Measurements from ENCODE around the gene THADA. TPM values are rescaled to one million over a fixed set of nuclear protein-coding genes. Genes with fewer than 3 reads are reported as not detected.
A peak's percentile ranks its signal among the peaks of the same experiment; 100 is the strongest.

The THADA gene
- total RNA-seq, 2 donors from 2014 or later, result 39.5 to 46.3 TPM

- H3K4me3 Mint-ChIP-seq, result no peak overlapping the region
- H3K9me3 Mint-ChIP-seq, result no peaks in the 10 kb centered on the region
- H3K4me1 Mint-ChIP-seq (ENCODE audit: low read depth), result peaks cover 25% of the 10 kb centered on the region
- peaks cover 2% of the 10 kb centered on the region in 2 donors for H3K36me3 Mint-ChIP-seq (ENCODE audit: insufficient read depth in 2 of 2)
- H3K27me3 Mint-ChIP-seq (ENCODE audit: low read depth), result no peaks in the 10 kb centered on the region
- ATAC-seq (replicated peaks in 1 of 2) (no peak), DNase-seq (no peak)
- no peak overlapping the region for H3K27ac Mint-ChIP-seq
Observed at GRCh38 chr2:43233218-43234212, 362.3 kb downstream of the THADA start.

GRCh38 chr2:43230951-43231827 is 364.6 kb downstream of the THADA start:
- no peak for DNase-seq
- no peaks in the 10 kb centered on the region for H3K27me3 Mint-ChIP-seq (ENCODE audit: low read depth)
- peaks cover 2% of the 10 kb centered on the region in 2 donors for H3K36me3 Mint-ChIP-seq (ENCODE audit: insufficient read depth in 2 of 2)
- H3K9me3 Mint-ChIP-seq, result no peaks in the 10 kb centered on the region
- ATAC-seq (replicated peaks in 1 of 2), result no peak
- H3K27ac Mint-ChIP-seq, result peak overlapping the region; percentile 2
- H3K4me1 Mint-ChIP-seq (ENCODE audit: low read depth), result peaks cover 25% of the 10 kb centered on the region
- no peak overlapping the region for H3K4me3 Mint-ChIP-seq

- Mint-ChIP-seq H3K27me3 (ENCODE audit: low read depth) (no peaks in the 10 kb centered on the region), H3K4me3 (no peak overlapping the region), H3K36me3 (ENCODE audit: insufficient read depth in 2 of 2) (peaks cover 2 to 4% of the 10 kb centered on the region in 2 donors), H3K9me3 (no peaks in the 10 kb centered on the region), H3K27ac (no peak overlapping the region), H3K4me1 (ENCODE audit: low read depth) (peaks cover 25% of the 10 kb centered on the region)
- no peak for DNase-seq
- no peak for ATAC-seq (replicated peaks in 1 of 2)
Observed at GRCh38 chr2:43230351-43230885, 365.4 kb downstream of the THADA start.

GRCh38 chr2:43228756-43229659 is 366.8 kb downstream of the THADA start:
- Mint-ChIP-seq H3K4me3 (peak overlapping the region; percentile 69 to 96), H3K4me1 (ENCODE audit: low read depth) (peaks cover 25% of the 10 kb centered on the region), H3K27me3 (ENCODE audit: low read depth) (no peaks in the 10 kb centered on the region), H3K27ac (peak overlapping the region; percentile 4), H3K36me3 (ENCODE audit: insufficient read depth in 2 of 2) (peaks cover 5 to 9% of the 10 kb centered on the region in 2 donors), H3K9me3 (no peaks in the 10 kb centered on the region)
- DNase-seq (no peak), ATAC-seq (replicated peaks in 1 of 2) (no peak)

- no peak for DNase-seq
- Mint-ChIP-seq H3K4me3 (peak overlapping the region; percentile 89 to 96), H3K36me3 (ENCODE audit: insufficient read depth in 2 of 2) (peaks cover 11 to 12% of the 10 kb centered on the region in 2 donors), H3K9me3 (no peaks in the 10 kb centered on the region), H3K4me1 (ENCODE audit: low read depth) (peaks cover 25% of the 10 kb centered on the region), H3K27ac (peak overlapping the region; percentile 22), H3K27me3 (ENCODE audit: low read depth) (no peaks in the 10 kb centered on the region)
- ATAC-seq (replicated peaks in 1 of 2), result no peak
Observed at GRCh38 chr2:43228321-43228751, 367.5 kb downstream of the THADA start.

GRCh38 chr2:43227830-43228281 is 368.0 kb downstream of the THADA start:
- no peak for ATAC-seq (replicated peaks in 1 of 2)
- H3K36me3 Mint-ChIP-seq (ENCODE audit: insufficient read depth in 2 of 2), result peaks cover 13% of the 10 kb centered on the region in 2 donors

GRCh38 chr2:43226955-43227829 is 368.6 kb downstream of the THADA start:
- Mint-ChIP-seq H3K27ac (peak overlapping the region; percentile 87), H3K4me1 (ENCODE audit: low read depth) (peaks cover 32% of the 10 kb centered on the region), H3K9me3 (no peaks in the 10 kb centered on the region), H3K27me3 (ENCODE audit: low read depth) (no peaks in the 10 kb centered on the region), H3K4me3 (peak overlapping the region; percentile 89 to 96), H3K36me3 (ENCODE audit: insufficient read depth in 2 of 2) (peaks cover 16 to 19% of the 10 kb centered on the region in 2 donors)
- DNase-seq (peak; percentile 72 to 77), ATAC-seq (replicated peaks in 1 of 2) (peak; percentile 21 to 32)

More at GRCh38 chr2:43227830-43228281, 368.0 kb downstream of the THADA start:
- Mint-ChIP-seq H3K4me3 (peak overlapping the region; percentile 89 to 96), H3K9me3 (no peaks in the 10 kb centered on the region), H3K4me1 (ENCODE audit: low read depth) (peaks cover 26% of the 10 kb centered on the region), H3K27me3 (ENCODE audit: low read depth) (no peaks in the 10 kb centered on the region), H3K27ac (peak overlapping the region; percentile 87)
- no peak for DNase-seq

- Mint-ChIP-seq H3K4me1 (ENCODE audit: low read depth) (peaks cover 39% of the 10 kb centered on the region), H3K4me3 (peak within 1 kb of the TSS; percentile 96), H3K9me3 (no peaks in the 10 kb centered on the region), H3K27ac (peak within 1 kb of the TSS; percentile 87), H3K27me3 (ENCODE audit: low read depth) (no peaks in the 10 kb centered on the region), H3K36me3 (ENCODE audit: insufficient read depth in 2 of 2) (peaks cover 18 to 25% of the 10 kb centered on the region in 2 donors)
- peak; percentile 72 to 73 for ATAC-seq (replicated peaks in 1 of 2)
- DNase-seq, result peak; percentile 96 to 98
Observed at GRCh38 chr2:43226558-43226954, 369.3 kb downstream of the THADA start, which contains the start of gene ZFP36L2. TSS of gene ZFP36L2 (minus strand) at chr2:43226606. CDS start at chr2:43226315, 291 bp downstream.

- ATAC-seq (replicated peaks in 1 of 2) (peak; percentile 14 to 18), DNase-seq (peak; percentile 76 to 83)
- Mint-ChIP-seq H3K9me3 (no peaks in the 10 kb centered on the region), H3K4me1 (ENCODE audit: low read depth) (peaks cover 44% of the 10 kb centered on the region), H3K36me3 (ENCODE audit: insufficient read depth in 2 of 2) (peaks cover 18 to 29% of the 10 kb centered on the region in 2 donors), H3K4me3 (peak overlapping the region; percentile 96), H3K27ac (peak overlapping the region; percentile 87), H3K27me3 (ENCODE audit: low read depth) (no peaks in the 10 kb centered on the region)
Observed at GRCh38 chr2:43225788-43226557, 369.9 kb downstream of the THADA start.

- Mint-ChIP-seq H3K4me1 (ENCODE audit: low read depth) (peaks cover 52% of the 10 kb centered on the region), H3K9me3 (no peaks in the 10 kb centered on the region), H3K27me3 (ENCODE audit: low read depth) (no peaks in the 10 kb centered on the region), H3K36me3 (ENCODE audit: insufficient read depth in 2 of 2) (peaks cover 18 to 29% of the 10 kb centered on the region in 2 donors), H3K27ac (peak overlapping the region; percentile 61), H3K4me3 (peak overlapping the region; percentile 96)
- peak; percentile 74 to 83 for DNase-seq
- peak; percentile 2 to 22 for ATAC-seq (replicated peaks in 1 of 2)
Observed at GRCh38 chr2:43225093-43225787, 370.6 kb downstream of the THADA start.

All from activated T-cell treated with anti-CD3 and anti-CD28 coated beads, Interleukin-2, amount 50 U/mL, for 72 hours (primary cell).